ENCODE data around the gene PITPNM3.

Gene PITPNM3

GRCh38 chr17:6551356-6551755 is 5.0 kb downstream of the PITPNM3 start:
- DNase-seq, result no peak

GRCh38 chr17:6549384-6550036 is 6.8 kb downstream of the PITPNM3 start:
- DNase-seq, result no peak

GRCh38 chr17:6548578-6549330 is 7.6 kb downstream of the PITPNM3 start:
- DNase-seq, result no peak

- DNase-seq, result no peak
These were observed 8.3 kb downstream of the PITPNM3 start for GRCh38 chr17:6548034-6548433.

GRCh38 chr17:6547336-6547735 is 9.0 kb downstream of the PITPNM3 start:
- no peak for DNase-seq

GRCh38 chr17:6546069-6546718 is 10.2 kb downstream of the PITPNM3 start:
- DNase-seq, result no peak

- DNase-seq, result no peak
These were observed 11.1 kb downstream of the PITPNM3 start for GRCh38 chr17:6545291-6545690.

- no peak for DNase-seq
These were observed 12.4 kb downstream of the PITPNM3 start for GRCh38 chr17:6544011-6544370.

GRCh38 chr17:6543079-6544010 is 13.0 kb downstream of the PITPNM3 start:
- no peak for DNase-seq

GRCh38 chr17:6542577-6542976 is 13.8 kb downstream of the PITPNM3 start:
- DNase-seq, result no peak

GRCh38 chr17:6541886-6542285 is 14.5 kb downstream of the PITPNM3 start:
- no peak for DNase-seq

- no peak for DNase-seq
These were observed 16.5 kb downstream of the PITPNM3 start for GRCh38 chr17:6539871-6540270.

- DNase-seq, result no peak
These were observed 19.7 kb downstream of the PITPNM3 start for GRCh38 chr17:6536566-6537065.

- no peak for DNase-seq
These were observed 20.3 kb downstream of the PITPNM3 start for GRCh38 chr17:6536053-6536452.

- DNase-seq, result no peak
These were observed 21.4 kb downstream of the PITPNM3 start for GRCh38 chr17:6534846-6535514.

GRCh38 chr17:6532441-6532885 is 23.9 kb downstream of the PITPNM3 start:
- DNase-seq, result no peak

GRCh38 chr17:6531575-6531974 is 24.8 kb downstream of the PITPNM3 start:
- no peak for DNase-seq

GRCh38 chr17:6530324-6530920 is 25.9 kb downstream of the PITPNM3 start:
- no peak for DNase-seq

- DNase-seq, result no peak
These were observed 27.8 kb downstream of the PITPNM3 start for GRCh38 chr17:6528557-6528956.

- no peak for DNase-seq
These were observed 29.8 kb downstream of the PITPNM3 start for GRCh38 chr17:6526362-6527152.

GRCh38 chr17:6525731-6526130 is 30.6 kb downstream of the PITPNM3 start:
- no peak for DNase-seq

Data from NCI-H2227 treated with DMSO at 0.1 percent for 48 hours (cell line).